Measurements from ENCODE around the gene KIAA2012. TPM values are rescaled to one million over a fixed set of nuclear protein-coding genes. Genes with fewer than 3 reads are reported as not detected.
"Not testable (repeated sequence)": the region's sequence is repeated elsewhere in the genome, so short reads cannot be mapped to it uniquely, and the experiment has no call there.

The KIAA2012 gene
- total RNA-seq, 1 donor from 2014 or later, result not detected

- no peak for DNase-seq (ENCODE audit: low read depth)
Observed at GRCh38 chr2:202196727-202197126, 123.7 kb downstream of the KIAA2012 start.

GRCh38 chr2:202201220-202202160 lies 128.4 kb downstream of the KIAA2012 start:
- no peak for DNase-seq (ENCODE audit: low read depth)

- DNase-seq (ENCODE audit: low read depth), result no peak
Observed at GRCh38 chr2:202203348-202203747, 130.3 kb downstream of the KIAA2012 start.

GRCh38 chr2:202204855-202205254 lies 131.8 kb downstream of the KIAA2012 start:
- DNase-seq (ENCODE audit: low read depth), result no peak

GRCh38 chr2:202208526-202208925 lies 135.5 kb downstream of the KIAA2012 start:
- no peak for DNase-seq (ENCODE audit: low read depth)

GRCh38 chr2:202215179-202215578 lies 142.1 kb downstream of the KIAA2012 start:
- no peak for DNase-seq (ENCODE audit: low read depth)

GRCh38 chr2:202221873-202222272 lies 148.8 kb downstream of the KIAA2012 start:
- no peak for DNase-seq (ENCODE audit: low read depth)

GRCh38 chr2:202237787-202238233 lies 164.8 kb downstream of the KIAA2012 start:
- DNase-seq (ENCODE audit: low read depth), result peak; percentile 13

GRCh38 chr2:202238234-202239197 lies 165.5 kb downstream of the KIAA2012 start, which contains the start of gene SUMO1:
Gene SUMO1, minus strand, starts transcription at chr2:202238597. Its CDS starts 146 bp downstream, at chr2:202238451.
- peak; percentile 79 for DNase-seq (ENCODE audit: low read depth)

- DNase-seq (ENCODE audit: low read depth), result not testable (repeated sequence)
Observed at GRCh38 chr2:202247710-202248109, 174.7 kb downstream of the KIAA2012 start.

- DNase-seq (ENCODE audit: low read depth), result peak; percentile 57
Observed at GRCh38 chr2:202249521-202250253, 176.6 kb downstream of the KIAA2012 start.

- no peak for DNase-seq (ENCODE audit: low read depth)
Observed at GRCh38 chr2:202251494-202251893, 178.4 kb downstream of the KIAA2012 start.

Other genes with a start within 250 kb of the KIAA2012 start
- gene FZD7, start 39.4 kb upstream of the KIAA2012 start, total RNA-seq, result 17.1 and 55.2 TPM in 2 replicates
- gene SUMO1, start 165.3 kb downstream of the KIAA2012 start, total RNA-seq, result 133 and 241 TPM in 2 replicates
- 69.5 and 74.5 TPM in 2 replicates for gene NOP58, start 192.5 kb downstream of the KIAA2012 start, total RNA-seq

All from renal cortical epithelial cell (primary cell).